ENCODE data around the gene FLG2.

- no peak for TF ChIP-seq NR2F1 (conservative IDR thresholded peaks at IDR 0.05)
- no peak for TF ChIP-seq EZH2 (IDR thresholded peaks at IDR 0.05; ENCODE audit: borderline replicate concordance, control insufficient read depth, low read depth, low read length)
- no peak for TF ChIP-seq NFXL1 (IDR thresholded peaks at IDR 0.05; ENCODE audit: borderline replicate concordance)
- no peak for TF ChIP-seq NKRF (conservative IDR thresholded peaks at IDR 0.05)
- TF ChIP-seq SRF (IDR thresholded peaks at IDR 0.05; ENCODE audit: low read depth in 2 of 2, low read length in 2 of 2), result no peak
- no peak for TF ChIP-seq USF1 (IDR thresholded peaks at IDR 0.05; ENCODE audit: borderline replicate concordance, extremely low read length, insufficient read depth, low read depth, low read length)
Observed at GRCh38 chr1:152359906-152360305, at the start of gene FLG2.
